Subcutaneous adipose tissue (tissue), 4 donors: ENCODE measurements around the gene METTL18. TPM values are rescaled to one million over a fixed set of nuclear protein-coding genes. Genes with fewer than 3 reads are reported as not detected.

Source experiments
- total RNA-seq, 4 donors: library from RNA; depleted of rRNA; stranded (reverse); fragments of >200 nt; gene quantifications; one replicate each; pipeline ENCODE4 v1.1.0, GENCODE V29; 2016
- TF ChIP-seq, protein P1 (sequence below): fragments of 450-650 bp; IDR thresholded peaks from one replicate; pipeline ENCODE4 v1.5.1; 2016; ENCODE audit warnings: low read depth, mild to moderate bottlenecking, control low read depth, antibody characterized with exemption, moderate library complexity

Gene METTL18
- total RNA-seq, 4 donors from 2014 or later: 3.6 to 6.2 (median 5.1) TPM

DNA sequence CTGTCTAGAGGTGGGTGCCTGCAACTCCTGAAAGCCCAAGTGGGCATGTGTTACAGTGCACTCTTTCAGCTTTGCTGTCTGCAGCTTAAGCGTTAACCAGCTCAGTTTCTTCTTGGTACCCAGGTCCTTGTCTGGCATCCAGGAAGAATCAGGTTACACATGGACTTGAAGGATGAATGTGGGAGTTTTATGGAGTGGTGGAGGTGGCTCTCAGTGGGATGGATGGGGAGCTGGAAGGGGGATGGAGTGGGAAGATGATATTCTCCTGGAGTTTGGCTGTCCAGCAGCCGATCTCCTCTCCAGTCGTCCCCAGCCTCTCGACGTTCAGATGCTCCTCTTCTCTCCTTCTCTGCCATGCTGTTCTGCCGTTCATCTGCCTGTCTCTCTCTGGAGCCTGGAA lies 9.4 kb downstream of the METTL18 start:
- TF ChIP-seq, protein P1, sequence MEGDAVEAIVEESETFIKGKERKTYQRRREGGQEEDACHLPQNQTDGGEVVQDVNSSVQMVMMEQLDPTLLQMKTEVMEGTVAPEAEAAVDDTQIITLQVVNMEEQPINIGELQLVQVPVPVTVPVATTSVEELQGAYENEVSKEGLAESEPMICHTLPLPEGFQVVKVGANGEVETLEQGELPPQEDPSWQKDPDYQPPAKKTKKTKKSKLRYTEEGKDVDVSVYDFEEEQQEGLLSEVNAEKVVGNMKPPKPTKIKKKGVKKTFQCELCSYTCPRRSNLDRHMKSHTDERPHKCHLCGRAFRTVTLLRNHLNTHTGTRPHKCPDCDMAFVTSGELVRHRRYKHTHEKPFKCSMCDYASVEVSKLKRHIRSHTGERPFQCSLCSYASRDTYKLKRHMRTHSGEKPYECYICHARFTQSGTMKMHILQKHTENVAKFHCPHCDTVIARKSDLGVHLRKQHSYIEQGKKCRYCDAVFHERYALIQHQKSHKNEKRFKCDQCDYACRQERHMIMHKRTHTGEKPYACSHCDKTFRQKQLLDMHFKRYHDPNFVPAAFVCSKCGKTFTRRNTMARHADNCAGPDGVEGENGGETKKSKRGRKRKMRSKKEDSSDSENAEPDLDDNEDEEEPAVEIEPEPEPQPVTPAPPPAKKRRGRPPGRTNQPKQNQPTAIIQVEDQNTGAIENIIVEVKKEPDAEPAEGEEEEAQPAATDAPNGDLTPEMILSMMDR: no peak

DNA sequence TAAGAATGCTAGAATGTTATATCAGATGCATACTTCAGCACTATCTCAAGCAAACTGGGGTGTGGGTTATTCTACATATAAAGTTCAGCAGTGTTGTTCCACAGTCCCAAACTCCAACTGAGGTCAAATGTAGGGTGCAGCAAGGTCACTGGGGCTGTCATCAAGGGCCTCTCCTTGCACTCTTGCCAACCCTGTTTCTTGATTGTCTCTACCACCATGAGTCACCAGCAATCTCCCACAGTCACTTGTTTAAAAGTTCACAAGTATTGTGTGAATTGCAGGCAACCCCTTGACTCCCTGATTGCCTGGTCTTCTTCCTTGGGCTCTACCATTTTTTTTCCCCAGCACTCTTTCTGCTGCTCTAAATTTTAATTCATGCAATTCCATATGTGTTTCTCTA lies 10.6 kb downstream of the METTL18 start:
- TF ChIP-seq, protein P1: no peak

DNA sequence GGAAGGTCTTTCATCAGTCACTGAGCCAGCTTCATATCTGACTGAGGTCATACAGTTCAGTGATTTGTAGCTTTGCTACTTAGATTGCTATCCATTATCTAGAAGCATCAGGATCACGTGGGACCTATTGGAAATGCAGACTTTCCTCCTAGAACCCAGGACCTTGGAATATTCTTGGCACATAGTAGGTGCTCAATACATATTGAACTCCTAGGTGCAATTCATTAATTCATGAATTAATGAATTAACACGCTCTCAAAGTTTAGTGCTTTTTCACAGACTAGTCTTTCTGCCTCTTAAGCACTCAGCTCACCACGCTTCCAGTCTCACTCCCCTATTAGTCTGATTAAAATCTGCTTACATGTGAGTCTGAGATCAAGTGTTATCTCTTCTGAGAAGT lies 12.1 kb downstream of the METTL18 start:
- TF ChIP-seq, protein P1: no peak

DNA sequence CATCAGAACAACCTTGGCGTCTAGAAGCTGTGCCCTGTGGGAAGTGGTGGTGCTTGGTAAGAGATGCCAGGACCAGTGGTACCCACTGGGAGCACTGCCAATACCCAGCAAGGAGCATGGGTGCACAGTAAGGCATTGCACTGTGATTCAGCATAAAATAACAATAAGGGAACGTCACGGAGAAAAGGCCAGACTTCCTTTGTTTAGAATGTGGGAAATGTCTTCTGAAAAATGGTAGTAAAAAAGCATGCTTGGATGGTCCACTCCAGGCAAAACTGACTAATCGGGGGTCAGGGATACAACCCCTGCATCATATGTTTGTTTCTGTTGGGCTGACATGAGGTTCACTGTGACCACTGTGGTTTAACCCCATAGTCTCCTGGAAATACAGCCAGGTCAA lies 14.7 kb downstream of the METTL18 start:
- TF ChIP-seq, protein P1: no peak

DNA sequence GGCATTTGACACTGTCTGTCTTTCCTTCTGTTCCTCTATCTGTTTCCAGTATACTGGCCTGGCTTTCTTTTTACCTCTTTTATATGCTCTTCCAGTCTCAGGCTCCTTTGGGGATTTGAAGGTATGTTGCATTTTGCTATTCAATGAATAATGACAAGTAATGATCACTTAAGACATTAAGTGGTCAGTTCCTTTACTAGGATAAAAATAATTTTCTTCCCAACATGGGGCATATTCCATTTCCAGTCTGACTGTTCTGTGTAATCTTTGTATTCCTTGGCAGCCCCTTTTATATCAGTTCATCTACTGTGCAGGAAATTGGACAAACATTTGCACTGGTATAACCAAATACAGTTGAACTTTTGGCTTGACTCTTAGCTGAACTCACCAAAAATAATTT lies 15.6 kb downstream of the METTL18 start:
- TF ChIP-seq, protein P1: no peak

DNA sequence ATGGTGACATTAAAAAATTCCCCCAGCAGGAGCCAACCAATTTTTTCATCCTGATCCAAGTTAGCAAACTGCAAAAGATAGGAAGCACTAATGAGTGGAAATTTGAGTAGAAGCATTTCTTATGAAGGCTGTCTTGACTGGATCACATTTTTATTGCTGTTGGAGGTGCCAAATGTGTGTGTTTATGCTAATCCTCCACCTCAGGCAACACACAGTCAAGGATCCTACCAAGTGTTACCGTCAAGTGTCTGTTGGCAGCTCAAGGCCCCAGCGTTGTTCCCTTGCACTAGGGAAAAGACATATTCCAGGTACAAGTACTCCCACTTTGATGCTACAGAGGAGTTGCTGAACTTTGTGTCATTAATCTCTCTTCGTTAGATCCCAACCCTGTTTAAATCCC lies 18.3 kb downstream of the METTL18 start:
- TF ChIP-seq, protein P1: no peak

DNA sequence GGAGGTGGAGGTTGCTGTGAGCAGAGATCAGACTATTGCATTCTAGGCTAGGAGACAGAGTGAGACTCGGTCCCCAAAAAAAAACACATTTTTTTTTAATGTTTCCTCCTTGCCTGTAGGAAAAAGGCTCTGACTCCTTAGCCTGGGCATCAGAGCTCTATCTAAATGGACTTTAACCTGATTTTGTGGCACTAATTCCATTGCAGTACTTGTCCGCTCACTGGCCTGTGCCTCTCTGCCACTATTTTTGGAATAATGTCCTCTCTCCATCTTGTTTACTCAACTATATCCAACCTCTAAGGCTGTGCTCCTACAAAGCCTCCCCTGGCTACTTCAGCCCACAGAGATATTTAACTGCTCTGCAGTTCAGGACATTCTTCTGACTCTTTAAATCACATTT lies 26.5 kb downstream of the METTL18 start:
- TF ChIP-seq, protein P1: no peak
